Measurements from ENCODE around the gene NOTCH1. TPM values are rescaled to one million over a fixed set of nuclear protein-coding genes. Genes with fewer than 3 reads are reported as not detected.

The NOTCH1 gene
- total RNA-seq, 3 donors from 2014 or later = 12.6 to 33.8 (median 21.1) TPM

DNA sequence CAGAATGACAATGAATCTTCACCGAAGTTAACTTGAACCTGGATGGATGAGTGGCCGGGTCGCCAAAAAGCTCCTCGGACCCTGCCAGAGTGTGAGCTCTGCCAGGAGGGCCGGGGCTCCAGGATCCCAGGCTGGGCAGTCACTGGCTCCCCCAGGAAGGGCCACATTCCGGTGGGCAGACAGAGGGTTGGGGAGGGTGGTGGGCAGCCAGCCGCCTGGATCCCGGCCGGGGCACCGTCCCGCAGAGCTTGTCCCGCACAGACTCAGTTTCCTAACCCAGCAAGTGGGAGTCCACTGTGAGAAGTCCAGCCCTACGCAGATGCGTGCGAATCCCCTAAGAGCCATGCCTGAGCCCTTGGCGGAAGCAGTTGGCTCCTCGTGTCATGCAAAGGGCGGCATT is 10.3 kb upstream of the NOTCH1 start:
- intact Hi-C loops (cut with DNase I; ENCODE audit: low total_unique reads) = loop anchor here (5.0 kb wide), 1 partner anchor 619 kb away; no protein-coding TSS in a partner anchor
- no peak overlapping the region for H3K4me3 ChIP-seq
- H3K27me3 ChIP-seq = no peaks in the 10 kb centered on the region
- TF ChIP-seq, protein P1, sequence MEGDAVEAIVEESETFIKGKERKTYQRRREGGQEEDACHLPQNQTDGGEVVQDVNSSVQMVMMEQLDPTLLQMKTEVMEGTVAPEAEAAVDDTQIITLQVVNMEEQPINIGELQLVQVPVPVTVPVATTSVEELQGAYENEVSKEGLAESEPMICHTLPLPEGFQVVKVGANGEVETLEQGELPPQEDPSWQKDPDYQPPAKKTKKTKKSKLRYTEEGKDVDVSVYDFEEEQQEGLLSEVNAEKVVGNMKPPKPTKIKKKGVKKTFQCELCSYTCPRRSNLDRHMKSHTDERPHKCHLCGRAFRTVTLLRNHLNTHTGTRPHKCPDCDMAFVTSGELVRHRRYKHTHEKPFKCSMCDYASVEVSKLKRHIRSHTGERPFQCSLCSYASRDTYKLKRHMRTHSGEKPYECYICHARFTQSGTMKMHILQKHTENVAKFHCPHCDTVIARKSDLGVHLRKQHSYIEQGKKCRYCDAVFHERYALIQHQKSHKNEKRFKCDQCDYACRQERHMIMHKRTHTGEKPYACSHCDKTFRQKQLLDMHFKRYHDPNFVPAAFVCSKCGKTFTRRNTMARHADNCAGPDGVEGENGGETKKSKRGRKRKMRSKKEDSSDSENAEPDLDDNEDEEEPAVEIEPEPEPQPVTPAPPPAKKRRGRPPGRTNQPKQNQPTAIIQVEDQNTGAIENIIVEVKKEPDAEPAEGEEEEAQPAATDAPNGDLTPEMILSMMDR (IDR thresholded peaks at IDR 0.05) = no peak
- TF ChIP-seq POLR2A (IDR thresholded peaks at IDR 0.05) = no peak
- no peak for TF ChIP-seq POLR2AphosphoS5 (IDR thresholded peaks at IDR 0.05)
- no peaks in the 10 kb centered on the region for H3K36me3 ChIP-seq
- H3K4me1 ChIP-seq = peaks cover 16 to 31% of the 10 kb centered on the region in 2 donors
- DNase-seq (ENCODE audit: low spot score in 2 of 2) = no peak
- H3K27ac ChIP-seq = peak overlapping the region; percentile 68 to 78
- peaks cover 0 to 5% of the 10 kb centered on the region in 2 donors for H3K9me3 ChIP-seq

DNA sequence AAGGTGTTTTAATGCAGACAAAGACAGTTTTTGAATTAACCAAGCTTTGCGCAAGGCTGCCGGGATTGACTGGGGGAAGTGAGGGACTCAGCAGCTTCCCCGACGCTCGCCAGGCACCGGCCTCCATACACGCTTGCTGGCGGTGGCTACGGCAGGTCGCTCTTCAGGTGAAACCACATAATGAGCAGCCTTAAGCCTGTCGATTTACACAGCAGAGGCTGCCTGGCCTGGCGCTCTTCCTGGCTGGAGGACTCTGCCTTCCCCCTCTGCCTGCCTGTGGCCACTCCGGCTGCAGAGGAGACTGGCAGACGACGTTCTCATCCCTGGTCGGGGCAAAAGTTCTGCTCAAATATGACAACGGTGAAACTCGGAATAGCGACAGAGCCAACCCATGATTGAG is 9.0 kb upstream of the NOTCH1 start:
- peak in 1 of 2 donors; percentile 81 for DNase-seq (ENCODE audit: low spot score in 2 of 2)
- intact Hi-C loops (cut with DNase I; ENCODE audit: low total_unique reads) = loop anchor here (5.0 kb wide), 1 partner anchor 618 kb away; no protein-coding TSS in a partner anchor
- peaks cover 0 to 5% of the 10 kb centered on the region in 2 donors for H3K9me3 ChIP-seq
- peak overlapping the region; percentile 78 to 86 for H3K27ac ChIP-seq
- H3K4me1 ChIP-seq = peaks cover 21 to 43% of the 10 kb centered on the region in 2 donors
- H3K27me3 ChIP-seq = no peaks in the 10 kb centered on the region
- TF ChIP-seq POLR2A (IDR thresholded peaks at IDR 0.05) (no peak), POLR2AphosphoS5 (IDR thresholded peaks at IDR 0.05) (peak in 1 of 3 donors; percentile 7)
- TF ChIP-seq, protein P1 (IDR thresholded peaks at IDR 0.05) = no peak
- H3K36me3 ChIP-seq = no peaks in the 10 kb centered on the region
- peak overlapping the region in 1 of 3 donors; percentile 15 for H3K4me3 ChIP-seq

DNA sequence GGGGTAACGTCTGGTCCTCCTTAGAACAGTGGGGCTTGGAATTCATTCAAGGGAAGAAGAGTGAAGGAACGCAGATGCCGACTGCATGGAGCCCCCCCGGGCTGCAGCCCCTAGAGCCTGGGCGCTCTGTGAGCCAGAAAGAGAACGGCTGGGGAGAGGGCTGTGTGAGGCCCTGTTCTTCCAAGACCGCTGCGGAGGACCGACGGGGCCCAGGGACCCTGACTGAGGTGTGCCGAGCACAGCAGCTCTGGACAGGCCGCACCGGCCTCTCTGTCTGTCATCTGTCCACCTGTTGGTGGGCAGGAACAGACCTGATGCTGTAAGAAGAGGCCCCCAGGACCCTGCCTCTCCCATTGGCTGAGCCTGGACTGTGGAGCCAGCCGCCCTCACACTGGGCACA is 7.7 kb upstream of the NOTCH1 start:
- no peaks in the 10 kb centered on the region for H3K27me3 ChIP-seq
- no peak overlapping the region for H3K4me3 ChIP-seq
- peak overlapping the region; percentile 78 to 86 for H3K27ac ChIP-seq
- DNase-seq (ENCODE audit: low spot score in 2 of 2) = no peak
- TF ChIP-seq, protein P1 (IDR thresholded peaks at IDR 0.05) = no peak
- TF ChIP-seq POLR2AphosphoS5 (IDR thresholded peaks at IDR 0.05) = no peak
- TF ChIP-seq POLR2A (IDR thresholded peaks at IDR 0.05) = no peak
- no peaks in the 10 kb centered on the region for H3K36me3 ChIP-seq
- peaks cover 21 to 43% of the 10 kb centered on the region in 2 donors for H3K4me1 ChIP-seq
- H3K9me3 ChIP-seq = no peaks in the 10 kb centered on the region
- intact Hi-C loops (cut with DNase I; ENCODE audit: low total_unique reads) = no loop called here

DNA sequence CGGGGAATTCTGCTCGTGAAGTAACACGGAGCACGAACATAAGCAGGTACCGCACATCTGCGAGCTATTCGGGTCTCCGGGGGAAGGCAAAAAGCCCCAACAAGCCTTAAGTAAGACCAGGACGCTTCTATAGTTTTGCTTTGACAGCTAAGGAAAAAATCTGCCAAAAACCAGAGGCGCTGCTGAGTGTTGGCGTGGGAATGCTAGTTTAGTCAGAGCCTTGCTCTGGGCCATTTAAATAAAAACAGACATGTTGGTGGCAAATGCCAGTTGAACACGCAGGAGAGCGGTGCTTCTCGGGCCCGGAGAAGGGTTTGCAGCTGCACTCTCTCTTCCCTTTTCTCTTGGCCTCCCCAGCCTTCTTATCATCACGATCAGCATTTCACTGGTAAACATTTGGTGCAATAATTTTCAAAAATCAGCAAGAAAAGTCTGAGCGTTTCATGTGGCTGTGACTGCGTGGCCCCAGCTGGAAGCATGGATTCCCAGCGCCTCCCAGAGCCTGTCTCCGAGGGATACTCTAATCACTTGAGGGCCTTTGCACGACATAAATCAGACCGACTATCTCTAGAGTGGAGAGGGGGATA is 6.4 kb upstream of the NOTCH1 start:
- Histone ChIP-seq H3K36me3 (no peaks in the 10 kb centered on the region), H3K27ac (peak overlapping the region; percentile 71 to 81), H3K4me3 (peak overlapping the region in 2 of 3 donors; percentile 12 to 46), H3K4me1 (peaks cover 24 to 46% of the 10 kb centered on the region in 2 donors), H3K27me3 (no peaks in the 10 kb centered on the region), H3K9me3 (no peaks in the 10 kb centered on the region)
- TF ChIP-seq POLR2A (IDR thresholded peaks at IDR 0.05) (no peak), POLR2AphosphoS5 (IDR thresholded peaks at IDR 0.05) (peak in 1 of 3 donors; percentile 27)
- TF ChIP-seq, protein P1 (IDR thresholded peaks at IDR 0.05) = no peak
- intact Hi-C loops (cut with DNase I; ENCODE audit: low total_unique reads) = no loop called here
- peak in 1 of 2 donors; percentile 47 for DNase-seq (ENCODE audit: low spot score in 2 of 2)

DNA sequence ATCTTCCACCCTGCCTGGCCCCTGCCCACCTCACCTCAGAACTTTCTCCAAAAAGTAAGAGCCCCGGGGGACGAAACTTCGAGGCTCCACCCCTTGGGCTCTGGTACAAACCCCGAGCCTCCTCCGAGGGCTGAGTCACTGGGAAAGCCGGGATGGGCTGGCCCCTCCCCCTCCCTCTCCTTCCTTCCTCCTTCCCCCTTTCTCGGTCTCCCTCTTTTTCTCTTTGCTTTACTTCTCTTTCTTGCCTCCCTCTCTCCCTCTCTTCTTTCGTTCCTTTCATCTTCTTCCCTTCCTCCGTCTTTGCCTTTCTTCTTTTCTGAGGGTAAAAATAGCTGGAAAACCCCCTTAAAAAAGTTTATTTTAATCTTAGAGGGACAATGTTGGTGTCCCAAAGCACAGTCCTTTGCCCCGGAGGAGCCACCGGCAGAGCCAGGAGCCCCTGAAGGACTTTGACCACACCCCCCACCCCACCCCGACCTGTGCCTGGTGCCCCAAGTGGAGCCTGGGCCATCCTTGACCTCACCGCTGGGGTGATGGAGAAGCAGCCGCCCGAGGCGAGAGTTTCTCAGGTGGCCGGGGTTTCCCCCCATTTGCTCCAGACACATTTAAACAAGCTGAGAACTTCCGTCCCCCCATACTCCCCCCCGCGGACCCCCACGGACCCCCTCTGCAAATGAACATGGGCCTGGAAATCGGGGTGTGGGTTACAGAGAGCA is 5.7 kb upstream of the NOTCH1 start:
- DNase-seq (ENCODE audit: low spot score in 2 of 2) = peak; percentile 76 to 77
- peak overlapping the region in 2 of 3 donors; percentile 12 to 46 for H3K4me3 ChIP-seq
- TF ChIP-seq POLR2A (IDR thresholded peaks at IDR 0.05) (no peak), POLR2AphosphoS5 (IDR thresholded peaks at IDR 0.05) (no peak)
- TF ChIP-seq, protein P1 (IDR thresholded peaks at IDR 0.05) = no peak
- intact Hi-C loops (cut with DNase I; ENCODE audit: low total_unique reads) = no loop called here
- H3K36me3 ChIP-seq = no peaks in the 10 kb centered on the region
- peak overlapping the region; percentile 71 to 81 for H3K27ac ChIP-seq
- H3K27me3 ChIP-seq = no peaks in the 10 kb centered on the region
- H3K4me1 ChIP-seq = peaks cover 29 to 49% of the 10 kb centered on the region in 2 donors
- no peaks in the 10 kb centered on the region for H3K9me3 ChIP-seq
